ENCODE data around the gene CUL3. TPM values are rescaled to one million over a fixed set of nuclear protein-coding genes. Genes with fewer than 3 reads are reported as not detected.

CUL3 gene
- total RNA-seq (2021): 137 and 140 TPM in 2 replicates
- Bru-seq, nascent RNA: percentile 96 among the genes with signal in this experiment
- percentile 91 among the genes with signal in this experiment for BruChase-seq, experiment 1, labeled RNA remaining after a 2-hour chase
- percentile 90 among the genes with signal in this experiment for BruChase-seq, experiment 2, labeled RNA remaining after a 6-hour chase
- long read RNA-seq, full-length matches to known transcripts: 225 of 250 reads
- long read RNA-seq, partial matches to known transcripts: 6 of 250 reads
- long read RNA-seq, other reads (novel, unspliced or antisense): 19 of 250 reads

DNA sequence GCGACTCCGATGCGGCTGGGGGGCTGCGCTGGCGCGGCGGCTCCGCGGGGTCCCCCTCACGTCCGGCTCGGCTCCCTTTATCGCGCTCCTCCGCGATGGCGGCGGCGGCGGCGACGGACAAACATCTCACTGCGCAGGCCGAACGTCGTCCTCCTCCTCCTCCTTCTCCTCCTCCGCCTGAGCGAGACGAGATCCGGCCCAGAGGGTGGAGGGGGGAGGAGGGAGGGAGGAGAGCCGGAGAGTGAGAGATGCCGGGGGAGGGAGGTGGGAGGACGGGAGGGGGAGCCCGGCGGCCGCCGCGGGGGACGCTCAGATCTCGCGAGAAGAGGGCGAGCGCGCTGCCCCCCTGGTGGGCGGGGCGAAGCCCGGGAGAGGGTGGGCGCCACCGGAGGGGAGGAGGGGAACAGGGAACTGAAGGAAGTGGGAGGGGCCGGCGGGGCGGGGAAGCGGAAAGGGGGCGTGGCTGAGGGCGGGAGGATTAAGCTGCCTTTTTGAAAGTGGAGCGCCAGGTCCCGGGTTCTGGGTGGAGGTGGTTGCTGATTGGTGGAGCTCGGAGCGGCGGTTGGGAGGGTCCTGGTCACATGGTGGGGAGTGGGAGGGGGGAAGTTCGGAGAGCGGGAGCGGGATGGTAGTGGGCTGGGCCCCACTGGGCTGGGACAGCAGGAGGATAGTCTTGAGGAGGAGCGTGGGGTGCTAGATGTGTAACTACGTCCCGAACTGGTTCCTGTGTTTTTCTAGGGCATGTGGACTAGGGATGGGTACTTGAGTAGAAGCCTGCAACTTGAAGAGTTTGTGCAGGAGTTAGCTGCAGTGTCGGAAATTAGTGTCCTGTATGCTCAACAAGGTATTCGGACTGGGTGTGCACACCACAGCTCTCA, at the start of gene CUL3:
CUL3 (minus strand) TSS at position 153 of the 878 bp plus-strand sequence. CDS start 354 bp downstream, outside the sequence.
- Histone ChIP-seq H3K27me3 (replicated peaks; ENCODE audit: insufficient read depth, low read depth, low read length, poor library complexity) (no peaks in the 10 kb centered on the region), H3K36me3 (ENCODE audit: insufficient read depth, low read length, poor library complexity, severe bottlenecking) (no peaks in the 10 kb centered on the region), H3K4me1 (ENCODE audit: insufficient read depth, low read length, poor library complexity, severe bottlenecking) (peaks cover 9% of the 10 kb centered on the region), H3K4me3 (ENCODE audit: low read depth, low read length, poor library complexity, severe bottlenecking) (peak within 1 kb of the TSS; percentile 90), H3K9me3 (ENCODE audit: low read depth, low read length, poor library complexity, severe bottlenecking) (no peaks in the 10 kb centered on the region), H3K27ac (ENCODE audit: low read depth, low read length, poor library complexity, severe bottlenecking) (peak within 1 kb of the TSS; percentile 92)
- CTCF ChIA-PET: interaction anchor here (0.6 kb wide), 1 partner anchor 416 kb away, joined by 3 read pairs; no protein-coding TSS in a partner anchor
- peak; percentile 98 for DNase-seq (ENCODE audit: low spot score)
- TF ChIP-seq EZH2 (IDR thresholded peaks at IDR 0.05; ENCODE audit: borderline replicate concordance, low read depth, low read length, poor library complexity, severe bottlenecking): no peak
- TF ChIP-seq, protein P1, sequence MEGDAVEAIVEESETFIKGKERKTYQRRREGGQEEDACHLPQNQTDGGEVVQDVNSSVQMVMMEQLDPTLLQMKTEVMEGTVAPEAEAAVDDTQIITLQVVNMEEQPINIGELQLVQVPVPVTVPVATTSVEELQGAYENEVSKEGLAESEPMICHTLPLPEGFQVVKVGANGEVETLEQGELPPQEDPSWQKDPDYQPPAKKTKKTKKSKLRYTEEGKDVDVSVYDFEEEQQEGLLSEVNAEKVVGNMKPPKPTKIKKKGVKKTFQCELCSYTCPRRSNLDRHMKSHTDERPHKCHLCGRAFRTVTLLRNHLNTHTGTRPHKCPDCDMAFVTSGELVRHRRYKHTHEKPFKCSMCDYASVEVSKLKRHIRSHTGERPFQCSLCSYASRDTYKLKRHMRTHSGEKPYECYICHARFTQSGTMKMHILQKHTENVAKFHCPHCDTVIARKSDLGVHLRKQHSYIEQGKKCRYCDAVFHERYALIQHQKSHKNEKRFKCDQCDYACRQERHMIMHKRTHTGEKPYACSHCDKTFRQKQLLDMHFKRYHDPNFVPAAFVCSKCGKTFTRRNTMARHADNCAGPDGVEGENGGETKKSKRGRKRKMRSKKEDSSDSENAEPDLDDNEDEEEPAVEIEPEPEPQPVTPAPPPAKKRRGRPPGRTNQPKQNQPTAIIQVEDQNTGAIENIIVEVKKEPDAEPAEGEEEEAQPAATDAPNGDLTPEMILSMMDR (conservative IDR thresholded peaks at IDR 0.05; ENCODE audit: low read depth, low read length): no peak
- POLR2A ChIA-PET (ENCODE audit: low non-redundant PET): interaction anchor here (0.7 to 0.8 kb wide), 3 partner anchors 11 to 97 kb away, joined by 3 to 4 read pairs (median 3); no protein-coding TSS in a partner anchor
- no TSS peak for BruUV-seq (replicated peaks)
- intact Hi-C loops (cut with micrococcal nuclease; ENCODE audit: unreplicated experiment): no loop called here

DNA sequence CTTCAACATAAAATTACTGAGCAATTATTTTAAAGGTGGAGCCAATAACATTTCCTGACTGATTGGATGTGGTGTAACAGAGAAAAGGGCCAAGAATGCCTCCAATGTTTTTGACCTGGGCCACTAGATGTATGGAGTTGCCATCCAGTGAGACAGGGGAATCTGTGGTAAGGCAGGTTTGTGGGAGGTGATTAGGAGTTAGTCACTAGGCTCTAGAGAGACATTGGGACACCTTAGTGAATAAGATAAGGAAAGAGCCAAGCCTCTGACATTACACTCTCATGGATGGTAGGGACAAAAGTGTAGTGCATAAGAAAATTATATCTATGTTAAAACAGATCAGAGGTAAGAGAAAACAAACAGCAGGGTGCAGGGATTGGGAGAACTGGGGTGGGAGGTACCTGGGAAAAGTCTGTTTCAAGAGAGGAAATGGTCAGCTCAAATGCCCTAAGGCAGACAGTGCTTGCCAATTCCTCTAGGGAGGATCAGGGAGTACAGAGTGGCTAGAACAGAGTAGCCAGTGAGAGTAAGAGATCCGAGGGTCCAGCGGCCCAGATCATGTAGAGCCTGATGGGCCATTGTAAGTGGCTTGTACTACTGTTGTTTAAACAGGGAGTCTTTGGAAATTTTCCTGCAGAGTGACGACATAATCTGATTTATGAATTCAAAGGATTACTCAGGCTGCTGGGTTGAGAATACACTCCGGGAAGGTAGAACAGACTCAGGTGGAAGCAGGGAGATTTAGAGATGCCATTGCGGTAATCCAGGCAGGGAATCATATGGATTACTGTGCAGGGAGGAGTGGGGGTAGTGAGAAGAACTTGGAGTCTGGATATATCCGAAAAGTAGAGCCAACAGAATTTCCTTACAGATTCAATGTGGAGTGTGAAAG, 45.7 kb upstream of the CUL3 start:
- no TSS peak for BruUV-seq (replicated peaks)
- no peaks in the 10 kb centered on the region for H3K27me3 ChIP-seq (replicated peaks; ENCODE audit: insufficient read depth, low read depth, low read length, poor library complexity)
- ChIA-PET CTCF (no interaction called here), POLR2A (ENCODE audit: low non-redundant PET) (no interaction called here)
- DNase-seq (ENCODE audit: low spot score): no peak
- H3K27ac ChIP-seq (ENCODE audit: low read depth, low read length, poor library complexity, severe bottlenecking): no peak overlapping the region
- no peaks in the 10 kb centered on the region for H3K9me3 ChIP-seq (ENCODE audit: low read depth, low read length, poor library complexity, severe bottlenecking)
- H3K4me3 ChIP-seq (ENCODE audit: low read depth, low read length, poor library complexity, severe bottlenecking): no peak overlapping the region
- intact Hi-C loops (cut with micrococcal nuclease; ENCODE audit: unreplicated experiment): no loop called here
- H3K4me1 ChIP-seq (ENCODE audit: insufficient read depth, low read length, poor library complexity, severe bottlenecking): peaks cover 12% of the 10 kb centered on the region
- H3K36me3 ChIP-seq (ENCODE audit: insufficient read depth, low read length, poor library complexity, severe bottlenecking): no peaks in the 10 kb centered on the region
- TF ChIP-seq, protein P1 (conservative IDR thresholded peaks at IDR 0.05; ENCODE audit: low read depth, low read length): no peak
- TF ChIP-seq EZH2 (IDR thresholded peaks at IDR 0.05; ENCODE audit: borderline replicate concordance, low read depth, low read length, poor library complexity, severe bottlenecking): no peak

DNA sequence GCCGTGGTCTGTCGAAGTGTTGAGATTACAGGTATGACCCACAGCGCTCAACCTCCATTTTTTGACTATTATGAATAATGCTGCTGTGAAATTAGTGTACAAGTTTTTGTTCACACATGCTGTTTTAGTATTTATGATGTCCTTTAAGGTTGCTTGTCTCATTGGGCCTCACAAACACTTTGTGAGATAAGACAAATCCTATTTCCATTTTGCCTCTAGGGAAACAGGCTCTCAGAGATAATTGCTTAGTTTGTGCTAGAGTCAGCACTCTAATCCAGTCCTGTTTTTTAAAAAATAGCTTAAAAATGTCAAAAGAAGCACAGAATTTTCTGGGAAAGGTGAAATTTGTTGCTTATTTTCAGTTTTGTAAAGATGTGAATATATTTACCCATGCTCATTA, 43.3 kb upstream of the CUL3 start:
- POLR2A ChIA-PET (ENCODE audit: low non-redundant PET): no interaction called here

More for the DNA sequence above, 43.3 kb upstream of the CUL3 start:
- CTCF ChIA-PET: no interaction called here
- no peak overlapping the region for H3K27ac ChIP-seq (ENCODE audit: low read depth, low read length, poor library complexity, severe bottlenecking)
- DNase-seq (ENCODE audit: low spot score): peak; percentile 37
- no peaks in the 10 kb centered on the region for H3K27me3 ChIP-seq (replicated peaks; ENCODE audit: insufficient read depth, low read depth, low read length, poor library complexity)
- H3K4me1 ChIP-seq (ENCODE audit: insufficient read depth, low read length, poor library complexity, severe bottlenecking): peaks cover 12% of the 10 kb centered on the region
- intact Hi-C loops (cut with micrococcal nuclease; ENCODE audit: unreplicated experiment): no loop called here
- no peaks in the 10 kb centered on the region for H3K9me3 ChIP-seq (ENCODE audit: low read depth, low read length, poor library complexity, severe bottlenecking)
- TF ChIP-seq EZH2 (IDR thresholded peaks at IDR 0.05; ENCODE audit: borderline replicate concordance, low read depth, low read length, poor library complexity, severe bottlenecking): no peak
- TF ChIP-seq, protein P1 (conservative IDR thresholded peaks at IDR 0.05; ENCODE audit: low read depth, low read length): no peak
- BruUV-seq (replicated peaks): no TSS peak
- H3K4me3 ChIP-seq (ENCODE audit: low read depth, low read length, poor library complexity, severe bottlenecking): no peak overlapping the region
- no peaks in the 10 kb centered on the region for H3K36me3 ChIP-seq (ENCODE audit: insufficient read depth, low read length, poor library complexity, severe bottlenecking)

Measured in A673 (cell line).